Esophagus squamous epithelium (tissue), 4 donors: ENCODE results near the gene SATB2.

Experiments used
- CTCF ChIP-seq, 6 experiments: fragments of 450-650 bp in 4 of 6; fragments of 200-600 bp in 2 of 6; sonication (generic) in 2 of 6; IDR thresholded peaks; one replicate each; pipeline ENCODE4 v1.5.1; 2016 to 2019; ENCODE audit warnings: antibody characterized with exemption in 6 of 6, mild to moderate bottlenecking in 4 of 6, moderate library complexity in 4 of 6
- POLR2A ChIP-seq, 4 donors: fragments of 450-650 bp; IDR thresholded peaks; one replicate each; pipeline ENCODE4 v1.6.1; 2017; ENCODE audit warnings: antibody characterized with exemption in 4 of 4, mild to moderate bottlenecking in 4 of 4, moderate library complexity in 3 of 4

GRCh38 chr2:199395311-199395710 lies 62.4 kb downstream of the SATB2 start:
- TF ChIP-seq CTCF (IDR thresholded peaks at IDR 0.05) (no peak), POLR2A (IDR thresholded peaks at IDR 0.05) (no peak)
